GM12874 (cell line): ENCODE results near the gene FAM180A.
A peak's percentile ranks its signal among the peaks of the same experiment; 100 is the strongest.

Experiments
- CTCF ChIP-seq: IDR thresholded peaks from 2 replicates; pipeline ENCODE4 v1.5.1; 2011; ENCODE audit warnings: low read depth, mild to moderate bottlenecking, control low read depth, low read length, moderate library complexity; ENCODE audit not compliant: insufficient read depth

Gene FAM180A

GRCh38 chr7:135709508-135709907 is 39.1 kb downstream of the FAM180A start:
- TF ChIP-seq CTCF: no peak

- no peak for TF ChIP-seq CTCF
Measured at GRCh38 chr7:135708041-135708440, 40.6 kb downstream of the FAM180A start.

DNA sequence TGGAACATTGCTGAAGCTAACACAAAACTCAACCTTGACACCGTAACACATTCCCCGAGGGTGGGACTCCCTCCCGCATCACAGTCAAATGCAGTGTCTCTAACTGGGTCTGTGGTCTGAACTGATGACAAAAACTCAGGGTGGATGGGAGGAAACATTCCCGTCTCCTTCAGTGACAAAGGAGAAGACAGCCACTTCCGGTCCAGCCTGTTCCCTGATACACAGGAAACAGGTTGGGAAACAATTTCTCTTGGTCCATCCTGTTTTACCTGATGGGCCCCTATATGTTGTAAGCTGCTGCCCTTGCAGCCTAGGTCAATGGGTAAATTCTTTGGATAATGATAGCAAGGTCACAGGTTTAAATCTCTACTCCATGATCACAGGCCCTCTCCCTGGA is 41.0 kb downstream of the FAM180A start:
- TF ChIP-seq CTCF: no peak

DNA sequence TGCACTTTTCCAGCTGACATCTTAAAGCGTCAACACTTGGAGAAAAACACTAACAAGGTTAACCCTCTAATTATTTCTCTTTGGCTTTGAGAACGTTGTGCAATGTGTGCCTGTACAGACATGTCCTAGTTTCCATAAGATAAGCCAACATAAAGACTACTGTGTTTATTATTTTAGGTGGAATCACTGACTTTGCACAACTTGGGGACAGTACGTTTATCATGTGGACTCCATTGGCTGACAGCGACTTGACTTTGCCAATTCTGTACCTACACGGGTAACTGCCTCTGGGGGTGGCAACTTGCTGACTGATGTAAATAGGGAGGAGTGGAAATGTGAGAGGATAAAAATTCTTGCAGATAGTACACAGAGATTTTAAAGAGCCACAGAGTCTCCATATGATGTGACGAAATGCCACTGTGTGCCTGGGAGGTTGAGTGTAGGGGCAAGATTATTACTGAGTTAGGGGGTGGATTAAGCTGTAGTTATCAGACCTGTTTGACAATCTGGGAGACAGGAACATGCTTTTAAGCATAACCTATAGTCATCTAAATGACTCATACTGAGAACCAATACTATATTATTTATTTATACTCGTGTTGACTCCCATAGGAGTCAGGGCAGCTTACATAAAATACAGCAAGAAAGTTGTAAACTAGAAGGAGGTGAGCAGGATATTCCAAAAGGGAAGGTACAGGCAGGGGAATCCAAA is 41.6 kb downstream of the FAM180A start:
- no peak for TF ChIP-seq CTCF

DNA sequence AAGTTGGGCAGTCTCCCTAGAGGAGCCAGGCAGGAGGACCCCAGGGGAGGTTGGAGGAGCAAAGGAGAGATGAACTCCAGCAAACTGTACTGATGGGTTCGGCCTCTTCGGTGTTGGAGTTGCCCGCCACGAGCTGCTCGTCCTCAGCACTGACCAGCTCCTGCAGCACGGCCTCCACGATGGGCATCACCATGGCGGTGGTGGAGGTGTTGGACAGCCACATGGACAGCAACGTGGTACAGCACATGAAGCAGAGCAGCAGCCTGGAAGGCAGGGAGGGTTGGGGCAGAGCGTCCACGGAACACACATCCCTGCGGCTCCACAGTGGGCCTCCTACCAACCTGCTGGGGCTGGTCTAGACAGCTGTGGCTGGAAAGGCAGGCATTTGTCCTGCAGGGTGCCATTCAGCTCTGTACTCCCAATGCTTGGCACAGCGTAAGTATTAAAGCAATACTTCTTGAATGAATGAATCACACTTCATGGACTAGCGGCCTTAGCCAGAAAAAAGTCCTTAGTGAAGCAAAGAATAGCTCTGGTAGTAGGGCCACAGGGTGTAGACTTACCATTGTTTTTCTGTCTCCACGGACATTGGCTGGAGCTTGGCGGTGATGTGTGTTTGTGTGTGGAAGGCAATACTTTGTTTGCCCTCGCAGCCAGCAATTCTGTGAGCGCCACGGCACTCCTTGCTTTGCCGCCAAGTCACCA is 42.4 kb downstream of the FAM180A start:
- no peak for TF ChIP-seq CTCF

DNA sequence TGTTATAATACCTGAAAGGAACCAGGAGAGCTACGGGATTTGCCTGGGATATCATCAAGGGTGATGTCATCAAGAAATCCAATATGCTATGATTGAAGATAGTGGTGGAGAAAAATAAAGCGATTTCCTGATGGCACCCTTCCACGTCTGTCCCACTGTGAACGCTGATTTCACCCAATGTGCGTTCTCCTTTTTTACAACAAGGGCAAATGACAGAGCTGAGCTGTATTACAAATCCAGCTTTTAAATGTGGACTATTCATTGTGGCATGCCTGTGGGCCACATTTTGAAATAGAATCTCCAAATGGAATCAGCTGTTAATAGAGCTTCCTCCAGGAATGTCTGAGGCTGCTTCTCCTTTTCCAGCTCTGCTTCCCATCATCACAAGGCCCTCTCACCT is 43.9 kb downstream of the FAM180A start:
- TF ChIP-seq CTCF: no peak

DNA sequence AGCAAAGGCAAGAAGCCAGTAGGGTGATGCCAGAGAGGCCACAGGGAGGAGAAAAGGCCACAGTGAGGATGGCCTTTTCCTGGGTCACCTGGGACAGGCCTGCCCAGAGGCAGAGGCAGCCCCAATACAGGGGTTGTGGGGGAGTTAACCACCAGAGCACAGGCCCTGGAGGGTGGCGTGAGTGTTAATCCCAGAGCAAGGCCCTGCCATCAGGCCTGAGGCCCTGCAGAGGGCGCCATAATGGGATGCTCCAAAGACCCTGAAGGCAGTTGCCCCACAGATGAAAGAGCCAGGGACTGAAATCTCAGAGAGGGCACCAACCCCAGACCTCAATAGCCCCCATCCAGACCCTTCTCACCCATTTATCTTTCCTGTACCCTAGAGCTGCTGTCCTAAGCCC is 44.5 kb downstream of the FAM180A start:
- peak; percentile 35; the same call in 1 of the 2 replicates for TF ChIP-seq CTCF
